SK-N-SH treated with all-trans-retinoic acid at 6 μM for 48 hours (cell line): ENCODE measurements around the gene OCA2.

Experiments used
- ATAC-seq: fragments of 200-7000 bp; cut with Tn5 transposase; 3 replicates; pipeline ENCODE4 v1.9.1; 2020; ENCODE audit warnings: mild to moderate bottlenecking, moderate library complexity
- ARNTL ChIP-seq: fragments of 450-650 bp; formaldehyde crosslinking; IDR thresholded peaks from 2 replicates; pipeline ENCODE4 v1.5.0; 2020; ENCODE audit warnings: low read depth, mild to moderate bottlenecking, moderate library complexity, borderline replicate concordance
- BACH2 ChIP-seq: fragments of 250-450 bp; sonication (Bioruptor Pico); IDR thresholded peaks from 2 replicates; pipeline ENCODE4 v1.9.0; 2021; ENCODE audit warnings: mild to moderate bottlenecking, borderline replicate concordance
- CSDC2 ChIP-seq: fragments of 250-450 bp; sonication (Bioruptor Pico); IDR thresholded peaks from 2 replicates; pipeline ENCODE4 v1.5.0; 2020; ENCODE audit warnings: mild to moderate bottlenecking, moderate library complexity
- CSRNP3 ChIP-seq: fragments of 250-450 bp; sonication (Bioruptor Pico); IDR thresholded peaks from 2 replicates; pipeline ENCODE4 v1.5.1; 2021; ENCODE audit warnings: mild to moderate bottlenecking, moderate library complexity
- ESRRG ChIP-seq: fragments of 250-450 bp; sonication (Bioruptor Pico); IDR thresholded peaks from 2 replicates; pipeline ENCODE4 v1.6.1; 2021; ENCODE audit warnings: mild to moderate bottlenecking
- GLIS3 ChIP-seq: fragments of 250-450 bp; sonication (Bioruptor Pico); IDR thresholded peaks from 2 replicates; pipeline ENCODE4 v1.5.0; 2020; ENCODE audit warnings: mild to moderate bottlenecking, moderate library complexity
- ISL1 ChIP-seq: fragments of 250-450 bp; sonication (Bioruptor Pico); IDR thresholded peaks from 2 replicates; pipeline ENCODE4 v2.1.2; 2022; ENCODE audit warnings: mild to moderate bottlenecking, moderate library complexity
- OSR1 ChIP-seq: fragments of 250-450 bp; sonication (Bioruptor Pico); IDR thresholded peaks from 2 replicates; pipeline ENCODE4 v1.8.0; 2022; ENCODE audit warnings: moderate library complexity, mild to moderate bottlenecking, inconsistent platforms
- PATZ1 ChIP-seq: fragments of 250-450 bp; sonication (Bioruptor Pico); IDR thresholded peaks from 2 replicates; pipeline ENCODE4 v1.8.0; 2020; ENCODE audit warnings: mild to moderate bottlenecking, moderate library complexity, borderline replicate concordance
- POU6F1 ChIP-seq: fragments of 250-450 bp; sonication (Bioruptor Pico); IDR thresholded peaks from 2 replicates; pipeline ENCODE4 v1.8.0; 2021; ENCODE audit warnings: low read depth, mild to moderate bottlenecking, moderate library complexity, borderline replicate concordance
- PPARA ChIP-seq: fragments of 250-450 bp; sonication (Bioruptor Pico); IDR thresholded peaks from 2 replicates; pipeline ENCODE4 v1.5.0; 2020; ENCODE audit warnings: mild to moderate bottlenecking, borderline replicate concordance
- RARB ChIP-seq: fragments of 250-450 bp; sonication (Bioruptor Pico); IDR thresholded peaks from 2 replicates; pipeline ENCODE4 v1.8.0; 2021; ENCODE audit warnings: mild to moderate bottlenecking, moderate library complexity
- SNAI2 ChIP-seq: fragments of 250-450 bp; sonication (Bioruptor Pico); IDR thresholded peaks from 2 replicates; pipeline ENCODE4 v1.5.0; 2020; ENCODE audit warnings: mild to moderate bottlenecking, moderate library complexity
- TCF4 ChIP-seq: fragments of 250-450 bp; sonication (Bioruptor Pico); IDR thresholded peaks from 2 replicates; pipeline ENCODE4 v1.8.0; 2021; ENCODE audit warnings: mild to moderate bottlenecking, moderate library complexity, borderline replicate concordance
- TOX ChIP-seq: fragments of 250-450 bp; sonication (Bioruptor Pico); IDR thresholded peaks from 2 replicates; pipeline ENCODE4 v1.8.0; 2021; ENCODE audit warnings: mild to moderate bottlenecking, moderate library complexity, borderline replicate concordance
- TSHZ2 ChIP-seq: fragments of 250-450 bp; sonication (Bioruptor Pico); IDR thresholded peaks from 2 replicates; pipeline ENCODE4 v1.5.0; 2020; ENCODE audit warnings: mild to moderate bottlenecking, moderate library complexity
- ZFP3 ChIP-seq: fragments of 250-450 bp; sonication (Bioruptor Pico); IDR thresholded peaks from 2 replicates; pipeline ENCODE4 v1.5.0; 2020; ENCODE audit warnings: mild to moderate bottlenecking, moderate library complexity
- ZFP30 ChIP-seq: fragments of 450-650 bp; formaldehyde crosslinking; IDR thresholded peaks from 2 replicates; pipeline ENCODE4 v1.5.0; 2022; ENCODE audit warnings: mild to moderate bottlenecking, moderate library complexity
- ZNF565 ChIP-seq: fragments of 450-650 bp; formaldehyde crosslinking; conservative IDR thresholded peaks from 2 replicates; pipeline ENCODE4 v1.5.0; 2020; ENCODE audit warnings: low read depth, mild to moderate bottlenecking, moderate library complexity
- ZNF70 ChIP-seq: fragments of 450-650 bp; formaldehyde crosslinking; IDR thresholded peaks from 2 replicates; pipeline ENCODE4 v1.5.0; 2020; ENCODE audit warnings: mild to moderate bottlenecking, moderate library complexity
- ZNF8 ChIP-seq: fragments of 450-650 bp; formaldehyde crosslinking; IDR thresholded peaks from 2 replicates; pipeline ENCODE4 v1.5.0; 2020; ENCODE audit warnings: mild to moderate bottlenecking, moderate library complexity

OCA2 gene

GRCh38 chr15:27967541-27967940 lies 131.6 kb downstream of the OCA2 start:
- ATAC-seq = no peak
- TF ChIP-seq SNAI2 (CRISPR knock-in tag) (no peak), ZFP3 (CRISPR knock-in tag) (no peak), PATZ1 (CRISPR knock-in tag) (no peak)

GRCh38 chr15:27965546-27965945 lies 133.6 kb downstream of the OCA2 start:
- no peak for ATAC-seq
- no peak for TF ChIP-seq GLIS3 (CRISPR knock-in tag)
- TF ChIP-seq TCF4 (CRISPR knock-in tag) = no peak
- TF ChIP-seq PPARA = no peak
- TF ChIP-seq TOX (CRISPR knock-in tag) = no peak
- TF ChIP-seq ZNF8 (CRISPR knock-in tag) = no peak
- TF ChIP-seq CSDC2 = no peak
- TF ChIP-seq ZNF70 (CRISPR knock-in tag) = no peak
- TF ChIP-seq RARB (CRISPR knock-in tag) = no peak
- TF ChIP-seq OSR1 (CRISPR knock-in tag) = no peak
- TF ChIP-seq ARNTL (CRISPR knock-in tag) = no peak
- no peak for TF ChIP-seq ZFP30 (CRISPR knock-in tag)
- TF ChIP-seq SNAI2 (CRISPR knock-in tag) = no peak
- no peak for TF ChIP-seq CSRNP3 (CRISPR knock-in tag)
- TF ChIP-seq BACH2 (CRISPR knock-in tag) = no peak
- TF ChIP-seq ESRRG = no peak
- no peak for TF ChIP-seq ISL1 (CRISPR knock-in tag)

GRCh38 chr15:27961801-27962200 lies 137.3 kb downstream of the OCA2 start:
- no peak for ATAC-seq
- TF ChIP-seq POU6F1 (no peak), ZNF70 (CRISPR knock-in tag) (no peak), CSRNP3 (CRISPR knock-in tag) (no peak), ISL1 (CRISPR knock-in tag) (no peak), ARNTL (CRISPR knock-in tag) (no peak), TSHZ2 (CRISPR knock-in tag) (no peak), SNAI2 (CRISPR knock-in tag) (no peak), ESRRG (no peak), ZNF565 (CRISPR knock-in tag) (no peak), GLIS3 (CRISPR knock-in tag) (no peak), PATZ1 (CRISPR knock-in tag) (no peak), TOX (CRISPR knock-in tag) (no peak), PPARA (no peak)
